IPS-NIHi7 (cell line): Measurements from ENCODE around the gene KCNN4.
"Not testable (repeated sequence)": the region's sequence is repeated elsewhere in the genome, so short reads cannot be mapped to it uniquely, and the experiment has no call there.

ENCODE experiments used
- DNase-seq: peaks from one replicate; pipeline ENCODE4 v3.0.0; 2012; ENCODE audit warnings: mixed read lengths; ENCODE audit errors: extremely low spot score

The KCNN4 gene

DNA sequence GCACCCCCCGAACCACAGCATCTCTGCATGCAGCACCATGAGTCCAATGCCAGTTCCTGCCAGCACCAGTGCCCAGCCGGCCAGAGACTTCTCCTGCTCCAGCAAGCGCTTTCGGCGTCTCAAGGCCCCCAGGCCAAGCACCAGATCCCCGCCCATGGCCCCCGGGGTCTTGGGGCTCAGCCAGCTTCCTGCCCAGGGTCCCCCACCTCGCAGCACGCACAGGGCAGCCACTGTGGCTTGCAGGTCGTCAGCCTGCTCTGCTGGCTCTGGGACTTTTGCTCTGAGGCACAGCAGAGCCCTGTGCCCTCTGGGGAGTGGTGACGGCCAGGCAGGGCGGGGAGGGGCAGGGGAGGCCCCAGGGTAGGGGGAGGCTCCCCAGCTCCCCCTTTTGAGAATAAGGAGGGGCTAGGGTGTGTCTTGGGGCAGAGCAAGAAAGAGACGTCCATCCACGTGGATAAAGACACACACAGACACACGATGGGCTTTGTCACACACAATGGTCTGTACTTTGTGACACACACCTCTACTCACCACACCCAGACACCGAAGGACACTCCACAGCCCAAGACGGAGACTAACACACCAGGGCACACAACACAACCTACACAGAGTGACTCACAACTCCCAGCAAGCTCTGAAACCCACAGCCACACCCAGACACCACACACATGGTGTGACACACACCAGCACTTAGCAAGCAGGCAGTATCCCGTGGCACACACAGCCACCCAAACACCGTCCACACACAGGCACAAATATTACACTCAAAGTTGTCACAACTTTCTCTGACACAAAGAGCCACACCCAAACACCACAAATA, at the start of gene KCNN4:
Gene KCNN4, minus strand, starts transcription at position 268 of the 820 bp plus-strand sequence. Its CDS starts 112 bp downstream, at position 156.
- DNase-seq: no peak

DNA sequence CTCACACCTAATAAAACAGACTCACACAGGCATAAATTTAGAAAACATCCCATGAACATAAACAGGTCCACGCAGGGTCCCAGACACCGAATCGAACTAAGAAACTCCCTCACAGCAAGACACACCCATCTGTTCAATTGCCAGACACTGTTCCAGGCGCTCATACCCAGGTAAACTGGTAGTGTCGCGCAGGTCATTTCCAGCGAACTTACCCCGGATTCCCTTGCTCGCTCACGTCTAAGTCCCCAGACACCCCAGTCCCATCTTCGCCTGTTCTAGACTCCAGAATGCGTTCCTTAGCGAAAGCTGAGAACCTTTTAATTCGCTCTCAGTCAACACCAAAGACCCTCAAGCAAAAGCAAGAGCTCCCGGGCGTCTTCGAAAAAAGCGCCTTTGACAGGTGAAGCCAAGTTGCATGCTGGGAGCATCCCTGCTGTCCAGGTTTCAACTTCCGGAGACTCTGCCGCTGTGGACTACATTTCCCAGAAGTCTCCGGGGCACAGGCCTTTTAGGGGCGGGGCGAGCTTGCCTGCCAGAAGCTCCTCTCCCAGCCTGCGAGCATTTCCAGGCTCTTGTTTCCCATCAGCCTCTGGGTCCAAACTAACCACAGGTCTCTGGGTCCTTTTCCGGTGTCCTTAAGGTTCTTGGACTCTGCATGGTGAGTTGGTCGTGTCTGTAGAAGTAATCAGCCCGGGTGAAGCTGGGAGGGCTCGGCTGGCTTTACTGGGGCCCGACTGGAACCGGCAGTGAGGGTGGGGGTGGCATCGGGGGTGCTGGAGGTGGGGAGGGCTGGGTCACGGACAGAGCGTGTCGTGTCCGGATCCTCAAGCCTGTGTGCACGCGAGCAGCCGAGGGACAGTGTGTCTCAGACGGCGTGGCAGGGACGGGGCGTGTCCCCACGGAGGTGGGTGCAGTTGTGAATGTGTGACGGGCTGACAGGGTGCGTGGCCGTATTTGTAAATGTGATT, 46.3 kb upstream of the KCNN4 start, which contains the start of gene ZNF283:
Gene ZNF283, plus strand, starts transcription at position 535 of the 968 bp plus-strand sequence. CDS start 6,184 bp downstream, outside the sequence.
- peak; percentile 97 for DNase-seq

DNA sequence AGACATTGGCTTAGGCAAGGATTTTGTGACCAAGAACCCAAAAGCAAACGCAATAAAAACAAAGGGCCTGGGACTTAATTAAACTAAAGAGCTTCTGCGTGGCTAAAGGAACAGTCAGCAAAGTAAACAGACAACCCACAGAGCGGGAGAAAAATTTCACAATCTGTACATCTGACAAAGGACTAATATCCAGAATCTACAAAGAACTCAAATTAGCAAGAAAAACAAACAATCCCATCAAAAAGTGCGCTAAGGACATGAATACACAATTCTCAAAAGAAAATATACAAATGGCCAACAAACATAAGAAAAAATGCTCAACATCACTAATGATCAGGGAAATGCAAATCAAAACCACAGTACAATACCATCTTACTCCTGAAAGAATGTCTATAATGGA, 43.8 kb upstream of the KCNN4 start:
- not testable (repeated sequence) for DNase-seq

DNA sequence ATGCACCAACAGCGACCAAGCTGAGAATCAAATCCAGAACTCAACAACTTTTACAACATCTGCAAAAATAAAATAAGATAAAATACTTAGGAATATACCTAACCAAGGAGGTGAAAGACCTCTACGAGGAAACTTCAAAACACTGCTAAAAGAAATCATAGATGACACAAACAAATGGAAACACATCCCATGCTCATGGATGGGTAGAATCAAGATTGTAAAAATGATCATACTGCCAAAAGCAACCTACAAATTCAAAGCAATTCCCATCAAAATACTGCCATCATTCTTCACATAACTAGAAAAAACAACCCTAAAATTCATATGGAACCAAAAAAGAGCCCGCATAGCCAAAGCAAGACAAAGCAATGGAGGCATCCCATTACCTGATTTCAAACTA, 43.1 kb upstream of the KCNN4 start:
- not testable (repeated sequence) for DNase-seq

DNA sequence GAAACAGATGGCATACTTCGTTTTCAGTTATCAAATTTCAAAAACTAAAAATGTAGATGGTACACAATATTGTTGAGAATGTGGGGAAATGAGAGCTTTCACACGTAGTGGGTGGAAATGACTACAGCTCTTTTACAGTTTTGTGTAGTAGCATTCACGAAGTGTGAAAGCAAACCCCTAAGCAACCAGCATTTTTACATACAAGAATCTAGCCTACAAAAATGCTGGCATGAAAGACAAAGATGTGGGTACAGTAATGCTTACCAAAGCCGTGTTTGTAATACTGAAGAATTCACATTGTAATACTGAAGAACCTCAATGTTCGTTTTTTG, 40.1 kb upstream of the KCNN4 start:
- DNase-seq: no peak

DNA sequence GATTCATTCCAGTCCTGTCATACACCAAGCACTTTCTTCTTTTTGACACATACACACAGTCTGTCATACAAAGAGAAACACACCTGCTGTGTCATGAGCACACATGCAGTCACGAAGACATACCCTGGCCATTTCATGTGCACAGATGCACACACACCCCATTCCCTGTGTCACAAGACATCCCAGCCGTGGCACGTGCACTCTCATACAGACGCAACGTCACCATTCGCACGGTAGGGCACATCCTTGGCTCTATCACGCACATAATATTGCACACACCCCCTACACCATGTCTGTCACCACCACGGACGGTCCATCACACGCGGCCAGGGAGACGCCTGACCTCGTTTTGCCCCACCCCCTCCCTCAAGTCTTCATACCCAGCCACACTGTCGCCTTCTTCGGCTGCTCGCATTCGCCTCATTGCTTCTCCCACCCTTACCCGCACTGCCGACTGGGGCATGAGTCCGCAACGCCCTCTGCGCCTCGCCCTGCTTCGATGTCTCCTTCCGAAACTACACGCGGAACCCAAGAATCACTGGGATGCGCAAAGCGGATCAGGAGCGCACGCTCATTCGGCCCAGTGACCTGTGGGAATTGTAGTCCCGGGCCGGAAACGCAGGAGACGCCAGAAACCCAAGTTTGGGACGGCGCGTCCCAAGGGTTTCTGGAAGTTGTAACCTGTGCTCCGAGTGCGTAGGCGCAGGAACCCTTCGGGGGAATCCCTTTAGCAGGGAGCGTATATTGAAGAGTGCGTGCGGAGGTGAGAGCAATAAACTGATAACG, 39.5 kb upstream of the KCNN4 start:
- DNase-seq: peak; percentile 13

DNA sequence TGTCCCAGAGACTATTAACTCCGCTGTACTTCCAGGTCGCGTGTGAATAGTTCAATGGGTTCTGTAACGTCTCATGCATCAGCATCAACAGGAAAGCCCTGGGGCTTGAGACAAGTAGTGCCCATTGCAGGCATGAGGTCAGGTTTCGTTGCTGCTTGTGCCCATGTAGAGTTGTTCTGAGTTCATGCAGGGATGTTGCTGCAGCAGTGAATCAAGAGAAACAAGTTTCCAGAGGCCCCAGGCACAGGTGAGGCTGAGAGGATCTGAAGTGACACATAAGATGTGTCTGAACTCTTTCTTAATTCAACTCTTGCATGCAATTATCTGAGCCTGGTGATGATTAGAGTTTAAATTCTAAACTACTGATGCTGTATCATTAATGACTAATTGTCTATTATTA, 37.7 kb upstream of the KCNN4 start:
- DNase-seq: no peak

DNA sequence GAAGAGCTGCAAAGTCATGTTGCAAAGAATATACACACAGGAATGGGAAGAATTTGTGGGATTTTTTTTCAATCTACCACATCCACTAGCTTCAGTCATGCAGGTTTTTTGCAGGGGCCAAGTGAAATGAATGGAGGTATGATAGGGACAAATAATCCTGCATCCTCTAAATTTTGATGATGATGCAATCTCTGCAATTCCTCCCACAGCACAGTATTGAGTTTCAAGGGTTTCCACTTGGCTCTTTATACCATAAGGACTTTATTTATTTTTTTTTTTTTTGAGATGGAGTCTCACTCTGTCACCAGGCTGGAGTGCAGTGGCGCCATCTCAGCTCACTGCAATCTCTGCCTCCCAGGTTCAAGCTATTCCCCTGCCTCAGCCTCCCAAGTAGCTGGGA, 36.7 kb upstream of the KCNN4 start:
- not testable (repeated sequence) for DNase-seq

DNA sequence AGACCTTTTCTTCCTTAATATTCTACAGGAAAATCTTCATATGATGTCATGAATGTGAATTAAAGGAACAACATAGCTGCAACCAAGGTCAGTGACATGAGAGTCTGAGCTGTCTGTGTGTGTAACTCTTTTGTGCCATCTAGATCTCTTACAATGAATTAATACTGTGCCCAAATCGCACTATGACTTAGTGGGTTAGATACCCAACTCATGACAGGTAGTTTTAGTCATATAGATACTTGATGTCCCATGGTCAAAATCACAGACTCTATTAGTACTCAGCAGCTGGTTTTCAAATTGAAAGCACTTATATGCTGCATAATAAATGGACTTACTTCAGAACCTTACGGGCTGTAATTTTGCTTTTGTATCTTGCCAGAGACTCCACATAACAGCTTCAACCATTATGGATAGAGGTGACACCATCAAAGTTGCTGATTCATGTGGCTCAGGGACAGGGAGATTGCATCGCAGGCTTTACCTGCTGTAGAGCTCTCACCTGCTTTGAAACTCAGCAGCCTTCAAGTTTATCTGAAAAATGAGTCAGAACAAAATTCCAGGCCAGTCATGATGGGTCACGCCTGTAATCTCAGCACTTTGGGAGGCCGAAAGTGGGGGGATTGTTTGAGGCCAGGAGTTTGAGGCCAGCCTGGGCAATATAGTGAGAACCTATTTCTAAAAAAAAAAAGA, 34.0 kb upstream of the KCNN4 start:
- no peak for DNase-seq

DNA sequence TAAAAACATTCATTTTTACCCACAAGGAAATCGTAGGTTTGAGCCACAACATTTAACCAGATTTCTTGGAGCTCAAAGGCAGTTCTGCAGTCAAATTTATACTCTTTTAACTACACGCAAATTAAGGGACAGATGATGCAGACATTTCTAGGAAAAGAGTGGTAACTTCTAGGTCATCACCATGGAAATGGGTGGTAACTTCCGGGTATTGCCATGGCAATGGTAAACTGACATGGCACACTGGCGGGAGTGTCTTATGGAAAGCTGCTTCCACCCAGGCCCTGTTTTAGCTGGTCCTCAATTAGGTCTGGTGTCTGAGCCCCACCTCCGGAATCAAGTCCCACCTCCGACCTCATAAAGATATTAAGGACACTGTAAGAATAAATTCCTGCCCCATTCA, 31.9 kb upstream of the KCNN4 start:
- DNase-seq: no peak

DNA sequence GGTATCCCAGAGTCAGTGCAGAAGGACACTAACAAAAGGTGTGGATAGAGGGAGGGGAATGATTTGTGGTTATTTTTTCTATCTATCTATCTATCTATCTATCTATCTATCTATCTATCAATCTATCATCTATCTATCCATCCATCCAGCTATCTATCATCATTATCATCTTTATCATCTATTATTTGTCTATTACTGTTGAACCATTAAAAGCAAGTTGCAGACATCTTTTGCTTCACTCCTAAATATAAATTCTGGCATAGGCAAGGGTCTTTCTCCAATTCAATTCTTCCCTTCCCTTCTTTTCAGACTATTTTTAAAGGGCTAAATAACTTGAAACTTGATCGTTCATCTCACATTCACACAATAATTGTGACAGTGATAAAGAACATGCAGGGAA, 31.5 kb upstream of the KCNN4 start:
- DNase-seq: no peak

DNA sequence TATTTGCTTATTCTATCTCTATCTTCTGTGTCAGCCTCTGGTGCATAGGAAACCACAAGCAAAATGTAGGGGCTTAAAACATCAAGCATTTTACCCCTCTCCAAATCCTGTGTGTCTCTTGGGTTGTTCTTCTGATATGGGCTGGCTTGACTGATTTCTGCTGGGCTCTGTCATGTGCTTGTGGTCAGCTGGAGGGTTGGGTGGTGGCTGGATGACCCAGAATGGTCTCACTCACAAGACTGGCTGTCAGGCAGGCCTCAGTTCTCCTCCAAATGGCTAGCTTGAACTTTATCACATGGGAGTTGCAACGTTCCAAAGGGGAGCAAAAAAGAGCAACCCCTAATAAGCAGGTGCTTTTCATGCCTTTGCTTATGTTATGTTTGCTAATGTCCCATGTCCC, 31.1 kb upstream of the KCNN4 start:
- no peak for DNase-seq

DNA sequence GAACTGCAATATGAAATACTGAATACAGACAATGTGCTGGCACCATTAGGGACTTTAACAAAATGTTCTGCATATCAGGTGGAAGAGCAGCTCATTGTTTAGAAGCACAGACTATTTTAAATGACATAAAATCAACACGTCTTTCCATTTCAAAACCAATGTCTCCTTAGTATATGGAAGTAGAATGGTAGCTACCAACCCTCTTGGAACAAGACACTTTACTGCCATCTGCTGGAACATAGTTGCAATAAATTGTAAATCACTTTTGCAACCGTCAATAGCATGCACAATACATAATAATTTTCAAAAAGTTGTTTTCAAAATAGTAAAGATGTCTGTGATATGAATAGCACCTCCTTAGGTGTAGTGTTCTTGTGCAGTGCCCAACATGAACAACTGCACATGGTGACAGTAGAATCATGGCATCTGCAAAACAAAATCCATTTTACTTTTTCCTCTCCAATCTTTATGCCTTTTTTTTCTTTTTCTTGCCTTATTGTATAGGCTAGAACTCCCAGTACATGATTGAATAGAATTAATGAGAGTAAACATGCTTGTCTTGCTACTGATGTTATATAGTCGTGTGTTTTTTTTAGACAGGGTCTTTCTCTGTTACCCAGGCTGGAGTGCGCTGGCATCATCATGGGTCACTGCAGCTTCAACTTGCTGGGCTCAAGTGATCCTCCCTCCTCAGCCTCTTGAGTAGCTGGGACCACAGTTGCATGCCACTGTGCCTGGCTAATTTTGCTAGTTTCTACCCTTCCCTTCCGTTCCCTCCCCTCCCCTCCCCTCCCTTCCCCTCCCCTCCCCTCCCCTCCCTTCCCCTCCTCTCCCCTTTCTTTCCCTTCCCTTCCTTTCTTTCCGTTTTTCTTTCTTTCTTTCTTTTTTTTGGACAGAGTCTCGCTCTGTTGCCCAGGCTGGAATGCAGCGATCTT, 29.3 kb upstream of the KCNN4 start:
- peak; percentile 43 for DNase-seq

DNA sequence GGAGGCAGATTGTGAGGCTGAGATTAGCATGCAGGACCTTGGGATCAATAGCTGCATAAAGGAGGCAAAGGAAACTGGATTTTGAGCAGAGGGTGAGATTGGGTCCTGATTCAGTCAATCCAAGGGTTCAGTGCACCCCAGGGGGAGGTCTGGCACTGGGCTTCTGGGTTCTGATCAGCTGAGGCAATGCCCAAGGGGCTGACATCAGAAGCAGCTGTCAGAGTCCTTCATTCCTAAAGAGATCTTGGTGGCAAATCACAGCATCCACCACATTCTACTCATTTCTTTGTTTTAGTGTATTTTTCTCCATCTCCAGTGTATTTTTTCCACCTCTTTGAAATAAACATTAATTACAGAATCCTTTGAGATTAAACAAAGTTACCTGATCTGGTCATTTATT, 26.9 kb upstream of the KCNN4 start:
- no peak for DNase-seq

DNA sequence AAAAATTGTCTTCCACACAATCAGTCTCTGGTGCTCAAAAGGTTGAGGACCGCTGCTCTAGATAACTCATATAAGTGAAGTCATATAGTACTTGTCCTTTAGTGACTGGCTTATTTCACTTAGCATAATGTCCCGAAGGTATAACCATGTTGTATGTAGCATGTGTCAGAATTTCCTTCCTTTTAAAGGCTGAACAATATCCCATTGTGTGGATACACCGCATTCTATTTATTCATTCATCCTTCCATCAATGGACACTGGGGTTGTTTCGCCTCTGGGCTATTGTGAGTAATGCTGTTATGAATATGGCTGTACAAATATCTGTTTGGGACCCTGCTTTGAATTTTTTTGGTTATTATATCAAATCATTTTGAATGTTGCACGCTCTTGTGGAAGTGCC, 26.1 kb upstream of the KCNN4 start:
- DNase-seq: no peak

DNA sequence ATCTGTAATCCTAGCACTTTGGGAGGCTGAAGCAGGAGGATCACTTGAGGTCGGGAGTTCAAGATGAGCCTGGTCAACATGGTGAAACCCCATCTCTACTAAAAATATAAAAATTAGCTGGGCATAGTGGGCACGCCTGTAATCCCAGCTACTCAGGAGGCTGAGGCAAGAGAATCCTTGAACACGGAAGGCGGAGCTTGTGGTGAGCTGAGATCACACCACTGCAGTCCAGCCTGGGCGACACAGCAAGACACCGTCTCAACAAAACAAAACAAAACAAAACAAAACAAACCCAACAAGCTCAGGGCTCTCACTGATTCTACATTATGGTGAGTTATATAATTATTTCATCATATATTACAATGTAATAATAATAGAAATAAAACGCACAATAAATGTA, 25.6 kb upstream of the KCNN4 start:
- not testable (repeated sequence) for DNase-seq

DNA sequence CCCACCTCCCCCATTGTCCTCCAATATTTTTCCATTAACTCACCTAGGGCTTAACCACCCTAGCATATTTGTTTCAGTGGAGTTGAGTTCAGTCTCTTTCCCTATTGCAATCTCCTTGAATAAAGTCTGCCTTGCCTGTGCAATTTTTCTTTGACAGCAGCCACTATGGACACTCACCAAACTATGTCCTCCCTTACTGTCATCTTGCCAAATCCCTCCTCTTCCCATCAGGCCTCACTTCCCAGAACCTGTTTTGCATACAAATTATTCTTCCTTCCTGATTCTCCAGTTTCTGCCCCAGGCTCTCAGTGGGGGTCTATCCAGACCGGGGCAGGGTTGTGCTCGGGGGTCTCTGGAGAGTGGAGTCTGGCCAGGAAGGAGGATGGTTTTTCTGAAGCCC, 23.7 kb upstream of the KCNN4 start:
- no peak for DNase-seq

DNA sequence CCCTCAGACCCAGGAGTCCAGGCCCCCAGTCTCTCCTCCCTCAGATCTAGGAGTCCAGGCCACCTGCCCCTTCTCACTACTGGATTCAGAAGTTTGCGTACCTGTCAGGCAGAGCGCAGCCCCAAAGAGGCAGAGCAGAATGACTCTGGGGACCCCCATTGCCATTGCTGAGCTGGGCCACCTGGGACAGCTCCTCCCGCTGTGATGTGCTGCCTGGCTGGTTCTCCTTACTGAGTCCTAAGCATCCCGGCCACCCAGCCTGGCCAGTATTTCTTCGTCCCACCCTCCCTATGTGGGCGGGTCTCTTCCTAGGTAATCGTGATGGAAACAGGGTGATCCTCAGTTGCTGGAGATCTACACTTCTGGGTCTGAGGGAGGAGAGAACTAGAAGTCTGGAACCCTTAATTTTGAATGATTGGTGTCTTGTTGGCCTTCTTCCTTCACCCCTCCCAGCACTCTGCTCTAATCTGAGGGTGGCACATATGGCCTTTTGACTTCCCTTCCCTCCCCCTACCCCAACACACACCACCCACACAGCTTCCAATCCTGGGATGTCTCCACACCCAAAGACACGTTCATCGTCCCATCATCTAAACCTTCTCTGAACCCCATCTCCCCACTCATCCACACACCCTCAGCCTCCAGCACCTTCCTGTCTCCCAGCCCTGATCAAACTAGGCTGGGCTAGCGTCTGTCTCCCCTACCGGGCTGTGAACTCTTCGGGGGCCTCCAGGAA, 21.6 kb upstream of the KCNN4 start, which contains the start of gene LYPD5:
Gene LYPD5, minus strand, starts transcription at position 232 of the 736 bp plus-strand sequence. Its CDS starts 67 bp downstream, at position 165.
- no peak for DNase-seq

DNA sequence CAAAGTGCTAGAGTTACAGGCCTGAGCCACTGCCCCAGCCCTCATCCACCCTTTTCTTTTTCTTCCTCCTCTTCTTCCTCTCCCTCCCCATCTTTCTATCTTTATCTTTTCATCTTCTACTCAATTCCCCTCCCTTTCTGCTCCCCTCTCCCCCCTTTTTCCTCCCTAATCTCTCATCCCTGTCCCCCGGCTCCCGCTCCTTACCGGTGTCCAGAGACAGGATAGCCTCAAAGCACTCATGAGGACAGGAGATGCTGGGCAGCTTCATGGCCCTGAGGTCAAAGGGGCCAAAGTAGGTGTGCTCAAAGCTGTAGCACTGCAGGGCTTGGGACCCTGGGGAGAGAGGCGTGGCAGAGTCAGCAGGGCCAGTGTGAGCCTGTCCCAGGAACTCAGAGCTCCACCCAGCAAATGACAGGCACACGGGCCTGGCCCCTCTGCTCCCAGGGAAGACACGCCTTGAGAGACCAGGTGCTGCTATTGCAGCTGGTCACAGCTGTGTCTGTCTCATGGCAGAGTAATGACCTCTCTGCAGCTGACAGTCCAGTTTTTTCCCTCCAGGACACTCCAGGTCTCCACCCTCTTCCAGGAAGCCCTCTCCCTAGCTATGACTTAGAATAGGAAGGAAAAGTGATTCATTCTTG, 18.8 kb upstream of the KCNN4 start:
- no peak for DNase-seq
